ENCODE measurements around the gene PLAGL2. TPM values are rescaled to one million over a fixed set of nuclear protein-coding genes. Genes with fewer than 3 reads are reported as not detected.
"Not testable (repeated sequence)": the region's sequence is repeated elsewhere in the genome, so short reads cannot be mapped to it uniquely, and the experiment has no call there.

Gene PLAGL2
- 3.3 TPM for total RNA-seq
- 10 to 100 TPM; 10.8 to 16.5 (median 14.0) TPM for polyA plus RNA-seq (ENCODE audit: insufficient read depth in 1 of 8, insufficient read length in 8 of 8, low replicate concordance in 1 of 8)
- long read RNA-seq, donor 1, full-length matches to known transcripts, result 1 of 1 reads
- long read RNA-seq, donor 1, partial matches to known transcripts, result 0 of 1 reads
- long read RNA-seq, donor 1, other reads (novel, unspliced or antisense), result 0 of 1 reads
- long read RNA-seq, donor 2, result 0 reads
- long read RNA-seq, donor 3, result 0 reads
- long read RNA-seq, donor 4, result 0 reads
- long read RNA-seq, donor 5, full-length matches to known transcripts, result 7 of 7 reads
- long read RNA-seq, donor 5, partial matches to known transcripts, result 0 of 7 reads
- long read RNA-seq, donor 5, other reads (novel, unspliced or antisense), result 0 of 7 reads
- long read RNA-seq, donor 6, full-length matches to known transcripts, result 5 of 5 reads
- long read RNA-seq, donor 6, partial matches to known transcripts, result 0 of 5 reads
- long read RNA-seq, donor 6, other reads (novel, unspliced or antisense), result 0 of 5 reads
- long read RNA-seq, donor 7, full-length matches to known transcripts, result 2 of 2 reads
- long read RNA-seq, donor 7, partial matches to known transcripts, result 0 of 2 reads
- long read RNA-seq, donor 7, other reads (novel, unspliced or antisense), result 0 of 2 reads
- long read RNA-seq, donor 8, full-length matches to known transcripts, result 2 of 8 reads
- long read RNA-seq, donor 8, partial matches to known transcripts, result 6 of 8 reads
- long read RNA-seq, donor 8, other reads (novel, unspliced or antisense), result 0 of 8 reads
- long read RNA-seq, donor 9, full-length matches to known transcripts, result 3 of 3 reads
- long read RNA-seq, donor 9, partial matches to known transcripts, result 0 of 3 reads
- long read RNA-seq, donor 9, other reads (novel, unspliced or antisense), result 0 of 3 reads
- long read RNA-seq, donor 10, full-length matches to known transcripts, result 2 of 2 reads
- long read RNA-seq, donor 10, partial matches to known transcripts, result 0 of 2 reads
- long read RNA-seq, donor 10, other reads (novel, unspliced or antisense), result 0 of 2 reads
- long read RNA-seq, donor 11, full-length matches to known transcripts, result 2 of 2 reads
- long read RNA-seq, donor 11, partial matches to known transcripts, result 0 of 2 reads
- long read RNA-seq, donor 11, other reads (novel, unspliced or antisense), result 0 of 2 reads

- Histone ChIP-seq H3K9me3 (replicated peaks; ENCODE audit: control insufficient read depth, low read depth, low read length) (no peaks in the 10 kb centered on the region), H3K4me3 (ENCODE audit: low read length) (peak within 1 kb of the TSS; percentile 99), H3K27me3 (ENCODE audit: control insufficient read depth, insufficient read depth, low read length) (no peaks in the 10 kb centered on the region), H3K4me1 (ENCODE audit: control insufficient read depth, insufficient read depth, low read length) (peaks cover 52% of the 10 kb centered on the region), H3K27ac (ENCODE audit: low read length) (peak within 1 kb of the TSS; percentile 85), H3K36me3 (ENCODE audit: control insufficient read depth, insufficient read depth, low read length) (peaks cover 34% of the 10 kb centered on the region)
- WGBS (ENCODE audit: insufficient coverage), result under 1% methylated on average over 71 of the region's 74 CpGs
- peak; percentile 96 for DNase-seq
These were observed at the start of gene PLAGL2, which contains the start of gene POFUT1 for GRCh38 chr20:32207626-32208498. Gene PLAGL2, minus strand, starts transcription at chr20:32207743. Its CDS starts 5,565 bp downstream, at chr20:32202178. Gene POFUT1, plus strand, starts transcription at chr20:32207880. Its CDS starts 62 bp downstream, at chr20:32207942.

DNA sequence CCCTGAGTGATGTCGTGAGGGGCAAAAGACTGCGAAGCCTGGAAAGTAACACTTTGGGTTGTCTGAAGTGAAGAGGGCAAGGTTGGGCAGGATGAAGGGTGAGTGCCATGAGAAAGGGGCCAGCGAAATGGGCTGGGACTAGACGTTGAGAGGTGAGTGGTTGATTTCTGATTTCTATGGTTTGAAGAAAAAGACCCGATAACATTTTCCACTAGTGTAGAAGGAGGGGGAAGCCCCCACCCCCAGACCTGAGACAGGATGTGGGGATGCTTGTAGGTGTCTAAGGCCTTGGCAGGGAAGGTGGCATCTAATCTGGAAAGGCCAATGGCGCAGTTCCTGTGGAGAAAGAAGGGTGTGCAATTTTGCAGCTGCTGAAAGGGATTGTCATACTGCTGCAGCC is 44.6 kb upstream of the PLAGL2 start:
- Histone ChIP-seq H3K4me3 (ENCODE audit: low read length) (no peak overlapping the region), H3K4me1 (ENCODE audit: control insufficient read depth, insufficient read depth, low read length) (no peaks in the 10 kb centered on the region), H3K27ac (ENCODE audit: low read length) (no peak overlapping the region), H3K27me3 (ENCODE audit: control insufficient read depth, insufficient read depth, low read length) (no peaks in the 10 kb centered on the region), H3K36me3 (ENCODE audit: control insufficient read depth, insufficient read depth, low read length) (no peaks in the 10 kb centered on the region), H3K9me3 (replicated peaks; ENCODE audit: control insufficient read depth, low read depth, low read length) (no peaks in the 10 kb centered on the region)
- WGBS (ENCODE audit: insufficient coverage), result 93% methylated on average over 4 of the region's 6 CpGs
- DNase-seq, result no peak

GRCh38 chr20:32251470-32251869 is 43.9 kb upstream of the PLAGL2 start:
- no peak overlapping the region for H3K27ac ChIP-seq (ENCODE audit: low read length)
- H3K27me3 ChIP-seq (ENCODE audit: control insufficient read depth, insufficient read depth, low read length), result no peaks in the 10 kb centered on the region
- no peak overlapping the region for H3K4me3 ChIP-seq (ENCODE audit: low read length)
- H3K4me1 ChIP-seq (ENCODE audit: control insufficient read depth, insufficient read depth, low read length), result no peaks in the 10 kb centered on the region
- no peaks in the 10 kb centered on the region for H3K36me3 ChIP-seq (ENCODE audit: control insufficient read depth, insufficient read depth, low read length)
- WGBS (ENCODE audit: insufficient coverage), result 70% methylated on average over 2 of the region's 3 CpGs
- no peaks in the 10 kb centered on the region for H3K9me3 ChIP-seq (replicated peaks; ENCODE audit: control insufficient read depth, low read depth, low read length)
- no peak for DNase-seq

GRCh38 chr20:32249030-32249738 is 41.6 kb upstream of the PLAGL2 start:
- no CpG with 5 or more reads among the region's 9 CpGs for WGBS (ENCODE audit: insufficient coverage)
- H3K4me1 ChIP-seq (ENCODE audit: control insufficient read depth, insufficient read depth, low read length), result no peaks in the 10 kb centered on the region
- H3K36me3 ChIP-seq (ENCODE audit: control insufficient read depth, insufficient read depth, low read length), result no peaks in the 10 kb centered on the region
- DNase-seq, result no peak
- H3K4me3 ChIP-seq (ENCODE audit: low read length), result no peak overlapping the region
- no peaks in the 10 kb centered on the region for H3K27me3 ChIP-seq (ENCODE audit: control insufficient read depth, insufficient read depth, low read length)
- H3K27ac ChIP-seq (ENCODE audit: low read length), result no peak overlapping the region
- H3K9me3 ChIP-seq (replicated peaks; ENCODE audit: control insufficient read depth, low read depth, low read length), result no peaks in the 10 kb centered on the region

DNA sequence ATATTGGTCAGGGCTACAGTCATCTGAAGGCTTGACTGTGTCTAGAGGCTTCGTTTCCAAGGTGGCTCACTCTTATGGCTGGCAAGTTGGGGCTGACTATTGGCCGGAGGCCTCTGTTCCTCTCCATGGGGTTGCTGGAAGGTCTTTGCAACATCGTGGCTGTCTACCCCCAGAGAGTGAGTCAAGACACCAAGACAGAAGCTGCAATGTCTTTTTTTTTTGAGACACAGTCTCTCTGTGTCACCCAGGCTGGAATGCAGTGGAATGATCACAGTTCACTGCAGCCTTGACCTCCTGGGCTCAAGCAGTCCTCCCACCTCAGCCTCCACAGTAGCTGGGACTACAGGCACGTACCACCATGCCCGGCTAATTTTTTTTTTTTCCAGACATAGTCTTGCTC is 40.5 kb upstream of the PLAGL2 start:
- WGBS (ENCODE audit: insufficient coverage), result 86% methylated on average over 4 of the region's 5 CpGs
- DNase-seq, result no peak

DNA sequence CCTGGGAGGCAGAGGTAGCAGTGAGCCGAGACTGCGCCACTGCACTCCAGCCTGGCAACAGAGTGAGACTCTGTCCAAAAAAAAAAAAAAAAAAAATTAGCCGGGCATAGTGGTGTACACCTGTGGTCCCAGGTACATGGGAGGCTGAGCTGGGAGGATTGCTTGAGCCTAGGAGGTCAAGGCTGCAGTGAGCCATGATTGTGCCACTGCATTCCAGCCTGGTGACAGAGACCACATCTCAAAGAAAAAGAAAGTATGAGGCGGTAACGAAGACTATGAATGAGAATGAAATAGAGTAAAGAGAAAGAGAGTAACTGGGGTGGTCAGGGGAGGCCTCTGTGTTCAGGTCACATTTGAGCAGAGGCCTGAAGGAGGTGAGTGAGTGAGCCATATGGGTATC is 38.7 kb upstream of the PLAGL2 start:
- not testable (repeated sequence) for H3K36me3 ChIP-seq (ENCODE audit: control insufficient read depth, insufficient read depth, low read length); H3K27me3 ChIP-seq (ENCODE audit: control insufficient read depth, insufficient read depth, low read length); H3K9me3 ChIP-seq (replicated peaks; ENCODE audit: control insufficient read depth, low read depth, low read length); H3K4me1 ChIP-seq (ENCODE audit: control insufficient read depth, insufficient read depth, low read length); H3K4me3 ChIP-seq (ENCODE audit: low read length); DNase-seq; H3K27ac ChIP-seq (ENCODE audit: low read length)
- 82% methylated on average over 4 of the region's 5 CpGs for WGBS (ENCODE audit: insufficient coverage)

More for the DNA sequence above, 40.5 kb upstream of the PLAGL2 start:
- Histone ChIP-seq H3K27me3 (ENCODE audit: control insufficient read depth, insufficient read depth, low read length) (no peaks in the 10 kb centered on the region), H3K9me3 (replicated peaks; ENCODE audit: control insufficient read depth, low read depth, low read length) (no peaks in the 10 kb centered on the region), H3K36me3 (ENCODE audit: control insufficient read depth, insufficient read depth, low read length) (no peaks in the 10 kb centered on the region), H3K4me3 (ENCODE audit: low read length) (no peak overlapping the region), H3K4me1 (ENCODE audit: control insufficient read depth, insufficient read depth, low read length) (no peaks in the 10 kb centered on the region), H3K27ac (ENCODE audit: low read length) (no peak overlapping the region)

DNA sequence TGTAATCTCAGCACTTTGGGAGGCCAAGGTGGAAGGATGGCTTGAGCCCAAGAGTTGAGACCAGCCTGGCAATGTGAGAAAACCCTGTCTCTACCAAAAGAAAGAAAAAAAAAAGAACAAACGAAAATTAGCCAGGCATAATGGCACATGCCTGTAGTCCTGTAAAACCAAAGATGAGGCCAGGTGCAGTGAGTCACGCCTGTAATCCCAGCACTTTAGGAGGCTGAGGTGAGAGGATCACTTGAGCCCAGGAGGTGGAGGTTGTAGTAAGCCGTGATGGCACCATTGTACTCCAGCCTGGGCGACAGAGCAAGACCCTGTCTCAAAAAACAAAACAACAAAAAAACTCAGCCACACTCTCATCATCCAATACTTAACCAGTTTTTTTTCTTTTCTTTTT is 37.4 kb upstream of the PLAGL2 start:
- no peak overlapping the region for H3K4me3 ChIP-seq (ENCODE audit: low read length)
- H3K36me3 ChIP-seq (ENCODE audit: control insufficient read depth, insufficient read depth, low read length), result no peaks in the 10 kb centered on the region
- no peaks in the 10 kb centered on the region for H3K4me1 ChIP-seq (ENCODE audit: control insufficient read depth, insufficient read depth, low read length)
- no peak overlapping the region for H3K27ac ChIP-seq (ENCODE audit: low read length)
- DNase-seq, result no peak
- H3K9me3 ChIP-seq (replicated peaks; ENCODE audit: control insufficient read depth, low read depth, low read length), result no peaks in the 10 kb centered on the region
- H3K27me3 ChIP-seq (ENCODE audit: control insufficient read depth, insufficient read depth, low read length), result no peaks in the 10 kb centered on the region
- WGBS (ENCODE audit: insufficient coverage), result 89% methylated on average over 2 of the region's 4 CpGs

- Histone ChIP-seq H3K4me1 (ENCODE audit: control insufficient read depth, insufficient read depth, low read length) (no peaks in the 10 kb centered on the region), H3K4me3 (ENCODE audit: low read length) (no peak overlapping the region), H3K36me3 (ENCODE audit: control insufficient read depth, insufficient read depth, low read length) (no peaks in the 10 kb centered on the region), H3K27ac (ENCODE audit: low read length) (no peak overlapping the region), H3K27me3 (ENCODE audit: control insufficient read depth, insufficient read depth, low read length) (no peaks in the 10 kb centered on the region), H3K9me3 (replicated peaks; ENCODE audit: control insufficient read depth, low read depth, low read length) (no peaks in the 10 kb centered on the region)
- WGBS (ENCODE audit: insufficient coverage), result 86% methylated on average over 1 of the region's 6 CpGs
- DNase-seq, result no peak
These were observed 36.7 kb upstream of the PLAGL2 start for GRCh38 chr20:32244150-32244823.
